Subcutaneous adipose tissue (tissue), 4 donors: ENCODE data around the gene CSRNP2. TPM values are rescaled to one million over a fixed set of nuclear protein-coding genes. Genes with fewer than 3 reads are reported as not detected.

Source experiments
- total RNA-seq, 4 donors: library from RNA; depleted of rRNA; stranded (reverse); fragments of >200 nt; gene quantifications; one replicate each; pipeline ENCODE4 v1.1.0, GENCODE V29; 2016
- TF ChIP-seq, protein P1 (sequence below): fragments of 450-650 bp; IDR thresholded peaks from one replicate; pipeline ENCODE4 v1.5.1; 2016; ENCODE audit warnings: low read depth, mild to moderate bottlenecking, control low read depth, antibody characterized with exemption, moderate library complexity

CSRNP2 gene, protein sequence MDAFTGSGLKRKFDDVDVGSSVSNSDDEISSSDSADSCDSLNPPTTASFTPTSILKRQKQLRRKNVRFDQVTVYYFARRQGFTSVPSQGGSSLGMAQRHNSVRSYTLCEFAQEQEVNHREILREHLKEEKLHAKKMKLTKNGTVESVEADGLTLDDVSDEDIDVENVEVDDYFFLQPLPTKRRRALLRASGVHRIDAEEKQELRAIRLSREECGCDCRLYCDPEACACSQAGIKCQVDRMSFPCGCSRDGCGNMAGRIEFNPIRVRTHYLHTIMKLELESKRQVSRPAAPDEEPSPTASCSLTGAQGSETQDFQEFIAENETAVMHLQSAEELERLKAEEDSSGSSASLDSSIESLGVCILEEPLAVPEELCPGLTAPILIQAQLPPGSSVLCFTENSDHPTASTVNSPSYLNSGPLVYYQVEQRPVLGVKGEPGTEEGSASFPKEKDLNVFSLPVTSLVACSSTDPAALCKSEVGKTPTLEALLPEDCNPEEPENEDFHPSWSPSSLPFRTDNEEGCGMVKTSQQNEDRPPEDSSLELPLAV
- total RNA-seq: 10 to 100 TPM; 19.9 to 23.6 (median 21.5) TPM

DNA sequence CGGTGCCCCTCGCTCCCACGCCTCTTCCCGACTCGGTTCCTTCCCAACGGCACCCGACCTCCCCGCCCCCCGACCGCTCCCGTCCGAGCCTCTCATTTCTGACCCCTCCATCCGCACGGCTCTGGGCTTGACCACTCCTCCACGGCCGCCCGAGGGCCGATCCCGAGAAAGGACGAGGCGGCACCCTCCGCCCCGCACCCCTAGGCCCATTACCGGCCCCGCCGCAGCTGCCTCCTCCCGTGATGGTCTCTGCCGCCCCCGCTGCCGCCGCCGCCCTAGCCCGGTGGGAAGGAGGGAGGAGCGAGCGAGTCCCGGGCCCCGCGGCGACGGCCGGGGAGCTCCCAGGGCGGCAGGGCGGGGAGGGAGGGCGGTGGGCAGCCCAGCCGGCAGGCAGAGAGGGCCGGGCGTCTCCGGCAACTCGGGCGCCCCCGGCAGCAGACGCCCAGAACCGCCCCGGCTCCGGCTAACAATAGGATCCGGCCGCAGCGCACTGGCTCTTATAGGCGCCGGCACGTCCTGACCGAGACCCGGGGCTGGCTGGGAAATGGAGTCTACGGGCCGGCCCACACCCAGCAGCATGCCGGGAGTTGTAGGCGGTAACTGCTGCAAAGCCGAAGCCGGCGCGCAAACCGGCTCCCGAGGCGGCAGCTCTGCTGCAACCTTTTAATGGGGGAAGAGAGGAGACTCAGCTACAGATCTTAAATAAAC lies at the start of gene CSRNP2:
CSRNP2 (minus strand) TSS at position 471 of the 708 bp plus-strand sequence. CDS start 7,035 bp downstream, outside the sequence.
- TF ChIP-seq, protein P1, sequence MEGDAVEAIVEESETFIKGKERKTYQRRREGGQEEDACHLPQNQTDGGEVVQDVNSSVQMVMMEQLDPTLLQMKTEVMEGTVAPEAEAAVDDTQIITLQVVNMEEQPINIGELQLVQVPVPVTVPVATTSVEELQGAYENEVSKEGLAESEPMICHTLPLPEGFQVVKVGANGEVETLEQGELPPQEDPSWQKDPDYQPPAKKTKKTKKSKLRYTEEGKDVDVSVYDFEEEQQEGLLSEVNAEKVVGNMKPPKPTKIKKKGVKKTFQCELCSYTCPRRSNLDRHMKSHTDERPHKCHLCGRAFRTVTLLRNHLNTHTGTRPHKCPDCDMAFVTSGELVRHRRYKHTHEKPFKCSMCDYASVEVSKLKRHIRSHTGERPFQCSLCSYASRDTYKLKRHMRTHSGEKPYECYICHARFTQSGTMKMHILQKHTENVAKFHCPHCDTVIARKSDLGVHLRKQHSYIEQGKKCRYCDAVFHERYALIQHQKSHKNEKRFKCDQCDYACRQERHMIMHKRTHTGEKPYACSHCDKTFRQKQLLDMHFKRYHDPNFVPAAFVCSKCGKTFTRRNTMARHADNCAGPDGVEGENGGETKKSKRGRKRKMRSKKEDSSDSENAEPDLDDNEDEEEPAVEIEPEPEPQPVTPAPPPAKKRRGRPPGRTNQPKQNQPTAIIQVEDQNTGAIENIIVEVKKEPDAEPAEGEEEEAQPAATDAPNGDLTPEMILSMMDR: no peak

DNA sequence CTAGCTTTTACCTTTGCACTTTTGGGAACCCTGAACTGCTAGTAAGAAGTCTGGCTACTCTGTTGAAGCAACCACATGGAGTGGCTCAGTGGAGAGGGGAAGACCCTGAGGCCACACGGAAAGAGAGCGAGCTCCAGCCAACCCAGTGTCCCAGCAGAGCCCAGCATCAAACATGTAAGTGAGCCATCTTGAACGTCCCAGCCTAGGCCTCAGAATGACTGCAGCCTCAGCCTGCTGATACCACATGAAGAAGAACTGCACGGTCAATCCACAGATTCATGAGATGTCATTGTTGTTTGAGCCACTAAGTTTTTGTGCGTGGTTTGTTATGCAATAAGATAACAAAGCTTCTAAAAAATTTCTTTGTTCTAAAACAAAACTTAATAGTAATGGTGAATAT lies 49.3 kb upstream of the CSRNP2 start:
- TF ChIP-seq, protein P1: no peak

DNA sequence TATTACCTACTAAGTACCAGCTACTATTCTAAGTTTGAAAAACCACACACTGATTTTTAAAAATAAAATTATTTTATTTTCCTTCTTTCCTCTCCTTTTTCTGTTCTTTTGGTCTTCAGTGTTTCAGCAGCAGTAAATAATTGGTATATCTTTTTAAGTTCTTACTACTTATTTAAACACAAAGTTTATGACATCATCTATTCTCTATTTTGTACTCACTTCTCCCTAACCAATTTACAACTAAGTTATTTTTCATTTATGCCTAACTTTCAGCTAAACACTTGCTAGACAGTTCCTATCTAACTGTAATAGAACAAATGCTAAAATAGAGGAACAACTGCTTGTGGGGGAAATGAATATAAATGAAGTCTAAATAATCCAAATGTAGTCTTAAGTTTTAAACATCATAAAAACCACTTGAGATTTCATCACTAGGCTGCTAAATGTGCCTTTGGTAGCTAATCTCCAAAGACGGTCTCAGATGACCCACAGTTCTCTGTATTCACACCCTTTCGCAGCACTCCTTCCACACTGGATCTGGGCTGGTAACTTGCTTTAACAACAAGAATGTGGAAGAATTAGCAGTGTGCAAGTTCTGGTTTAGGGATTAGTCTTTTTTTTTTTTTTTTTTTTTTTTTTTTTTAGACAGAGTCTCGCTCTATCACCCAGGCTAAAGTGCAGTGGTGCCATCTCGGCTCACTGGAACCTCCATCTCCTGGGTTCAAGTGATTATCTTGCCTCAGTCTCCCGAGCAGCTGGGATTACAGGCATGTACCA lies 48.5 kb upstream of the CSRNP2 start:
- TF ChIP-seq, protein P1: no peak

DNA sequence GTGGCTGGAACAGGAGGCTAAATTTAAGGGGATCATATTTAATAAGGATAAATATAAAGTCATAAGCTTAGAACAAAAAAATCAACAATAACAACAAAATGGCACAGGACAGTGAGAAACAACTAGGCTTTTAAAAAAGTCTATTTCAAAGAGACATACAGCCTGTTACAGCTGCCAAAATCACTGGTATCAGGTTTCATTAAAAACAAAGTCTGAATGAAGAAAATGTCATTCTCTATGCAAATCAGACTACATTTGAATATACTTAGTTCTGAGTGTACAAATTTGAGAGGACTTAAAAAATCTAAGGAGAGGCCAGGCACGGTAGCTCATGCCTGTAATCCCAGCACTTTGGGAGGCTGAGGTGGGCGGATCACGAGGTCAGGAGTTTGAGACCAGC lies 45.5 kb upstream of the CSRNP2 start:
- TF ChIP-seq, protein P1: no peak

DNA sequence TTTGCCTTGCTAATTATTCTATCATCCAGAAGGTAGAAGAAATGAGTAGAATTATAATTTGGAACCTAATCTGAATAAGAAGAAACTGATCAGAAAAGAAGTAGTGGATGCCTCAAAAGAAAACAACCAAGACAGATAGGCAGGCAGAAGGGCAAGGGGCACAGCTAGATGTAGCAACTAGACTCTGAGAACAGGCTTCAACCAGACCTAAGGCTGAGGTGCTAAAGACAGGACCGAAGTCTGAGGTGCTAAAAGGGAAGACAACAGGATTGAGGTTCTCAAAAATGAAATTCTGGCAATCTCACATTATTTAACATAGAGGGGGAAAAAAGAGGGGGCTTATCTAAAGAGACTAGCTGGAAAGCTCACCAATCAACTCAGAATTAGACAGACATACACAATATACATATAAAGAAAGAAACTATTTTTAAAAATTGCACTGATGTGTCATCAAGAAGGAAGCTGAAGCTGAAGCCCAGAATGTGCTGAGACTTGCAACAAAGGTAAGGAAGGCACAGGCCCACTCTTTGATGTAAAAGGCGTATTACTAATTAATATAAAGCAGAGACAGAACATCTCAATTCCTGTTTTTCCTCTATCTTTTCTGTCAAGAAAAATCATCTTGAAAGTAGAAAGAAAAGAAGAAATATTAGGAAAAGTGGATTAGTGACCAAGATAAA lies 43.8 kb upstream of the CSRNP2 start:
- TF ChIP-seq, protein P1: no peak

DNA sequence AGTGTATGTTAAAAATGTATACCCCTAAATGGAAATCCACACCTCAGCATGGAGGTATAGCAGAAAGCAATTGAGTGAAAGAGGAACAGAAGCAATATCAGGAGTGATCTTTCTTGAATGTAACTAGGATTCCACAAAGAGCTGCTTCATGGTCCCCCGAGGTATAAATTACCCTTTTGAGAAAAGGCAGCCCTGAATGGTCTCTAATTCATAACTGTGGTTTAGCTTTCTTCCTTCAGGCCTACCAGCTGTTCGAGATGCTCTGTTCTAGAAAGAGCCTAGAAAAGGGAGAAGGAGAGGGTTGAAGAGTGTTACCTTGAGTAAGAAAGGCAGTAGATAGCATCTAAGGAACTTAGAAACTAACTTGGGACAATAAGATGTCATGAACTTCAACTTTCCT lies 42.9 kb upstream of the CSRNP2 start:
- TF ChIP-seq, protein P1: no peak
